ENCODE results near the gene PHYH. TPM values are rescaled to one million over a fixed set of nuclear protein-coding genes. Genes with fewer than 3 reads are reported as not detected.

PHYH gene
- polyA plus RNA-seq, 3 donors, result 5.5 to 19.6 (median 19.5) TPM

DNA sequence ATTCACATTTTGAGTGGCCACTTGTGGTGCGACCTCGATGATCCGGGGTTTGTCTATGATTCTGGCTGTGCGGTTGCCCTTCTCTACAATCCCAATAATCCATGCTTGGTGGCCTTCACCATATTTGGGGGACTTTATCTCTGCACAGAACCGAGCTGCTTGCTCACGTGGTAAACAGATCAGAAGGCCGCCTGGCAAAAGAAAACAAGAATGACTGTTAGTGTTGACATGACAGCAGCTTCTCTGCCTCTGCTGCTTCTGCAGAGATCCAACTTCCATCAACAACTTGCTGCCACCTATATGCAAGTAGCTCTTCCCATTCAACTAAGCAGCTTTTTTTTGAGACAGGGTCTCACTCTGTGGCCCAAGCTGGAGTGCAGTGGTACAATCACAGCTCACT, 19.3 kb upstream of the PHYH start:
- no peaks in the 10 kb centered on the region for H3K9me3 Mint-ChIP-seq
- peaks cover 51 to 62% of the 10 kb centered on the region in 2 donors for H3K36me3 Mint-ChIP-seq

DNA sequence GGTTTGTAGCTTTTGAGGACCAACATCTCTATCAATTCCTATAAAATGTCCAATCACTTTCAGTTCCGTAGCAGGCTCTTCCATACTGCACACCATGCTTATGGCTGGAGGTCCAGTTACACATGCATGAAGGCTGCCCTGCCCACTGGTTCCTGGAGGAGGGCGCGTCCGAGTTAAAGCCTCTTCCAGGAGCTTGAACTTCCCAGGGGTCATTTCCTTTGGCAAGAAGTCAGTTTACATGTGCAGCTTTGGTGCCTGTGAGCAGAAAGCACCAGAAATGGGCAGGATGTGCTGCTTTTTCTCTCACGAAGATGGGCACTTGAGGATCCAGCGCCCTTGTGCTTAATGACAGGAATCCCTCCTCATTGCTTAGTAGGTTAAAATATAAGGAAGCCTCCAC, 17.6 kb upstream of the PHYH start:
- intact Hi-C loops (cut with micrococcal nuclease), result no loop called here
- TF ChIP-seq, protein P1, sequence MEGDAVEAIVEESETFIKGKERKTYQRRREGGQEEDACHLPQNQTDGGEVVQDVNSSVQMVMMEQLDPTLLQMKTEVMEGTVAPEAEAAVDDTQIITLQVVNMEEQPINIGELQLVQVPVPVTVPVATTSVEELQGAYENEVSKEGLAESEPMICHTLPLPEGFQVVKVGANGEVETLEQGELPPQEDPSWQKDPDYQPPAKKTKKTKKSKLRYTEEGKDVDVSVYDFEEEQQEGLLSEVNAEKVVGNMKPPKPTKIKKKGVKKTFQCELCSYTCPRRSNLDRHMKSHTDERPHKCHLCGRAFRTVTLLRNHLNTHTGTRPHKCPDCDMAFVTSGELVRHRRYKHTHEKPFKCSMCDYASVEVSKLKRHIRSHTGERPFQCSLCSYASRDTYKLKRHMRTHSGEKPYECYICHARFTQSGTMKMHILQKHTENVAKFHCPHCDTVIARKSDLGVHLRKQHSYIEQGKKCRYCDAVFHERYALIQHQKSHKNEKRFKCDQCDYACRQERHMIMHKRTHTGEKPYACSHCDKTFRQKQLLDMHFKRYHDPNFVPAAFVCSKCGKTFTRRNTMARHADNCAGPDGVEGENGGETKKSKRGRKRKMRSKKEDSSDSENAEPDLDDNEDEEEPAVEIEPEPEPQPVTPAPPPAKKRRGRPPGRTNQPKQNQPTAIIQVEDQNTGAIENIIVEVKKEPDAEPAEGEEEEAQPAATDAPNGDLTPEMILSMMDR (IDR thresholded peaks at IDR 0.05), result no peak
- no peaks in the 10 kb centered on the region for H3K27me3 ChIP-seq (ENCODE audit: control insufficient read depth in 2 of 2, insufficient read depth in 2 of 2, low read length in 2 of 2)
- H3K9me3 Mint-ChIP-seq, result no peaks in the 10 kb centered on the region
- DNase-seq, result no peak
- no peaks in the 10 kb centered on the region for H3K4me1 ChIP-seq (ENCODE audit: control insufficient read depth in 1 of 2, insufficient read depth in 2 of 2, low read length in 2 of 2)
- no peaks in the 10 kb centered on the region for H3K27me3 Mint-ChIP-seq (ENCODE audit: low read depth in 3 of 3)
- H3K4me3 Mint-ChIP-seq, result no peak overlapping the region
- H3K9ac ChIP-seq (ENCODE audit: insufficient read depth, low read length, poor library complexity, severe bottlenecking), result no peak overlapping the region
- peaks cover 36 to 45% of the 10 kb centered on the region in 2 donors for H3K36me3 Mint-ChIP-seq
- 91% methylated on average over 4 of the region's 6 CpGs for WGBS (ENCODE audit: insufficient coverage)
- no peak overlapping the region for H3K27ac ChIP-seq (ENCODE audit: low read depth in 1 of 2, low read length in 2 of 2)
- H3K4me2 ChIP-seq (replicated peaks; ENCODE audit: extremely low read depth, low read length, poor library complexity, severe bottlenecking), result no peak overlapping the region
- no peaks in the 10 kb centered on the region for H3K9me3 ChIP-seq (replicated peaks in 1 of 2; ENCODE audit: control insufficient read depth in 1 of 2, insufficient read depth in 1 of 2, low read length in 2 of 2)
- H3K36me3 ChIP-seq (replicated peaks in 1 of 2; ENCODE audit: control insufficient read depth in 1 of 2, insufficient read depth in 2 of 2, low read length in 2 of 2), result peaks cover 31 to 43% of the 10 kb centered on the region in 2 donors
- H4K20me1 ChIP-seq (ENCODE audit: insufficient read depth, low read length), result no peaks in the 10 kb centered on the region
- H3K4me1 Mint-ChIP-seq, result no peaks in the 10 kb centered on the region
- H3K27ac Mint-ChIP-seq, result no peak overlapping the region
- no peak overlapping the region for H2AFZ ChIP-seq (ENCODE audit: insufficient read depth, low read depth, low read length, poor library complexity, severe bottlenecking)
- H3K79me2 ChIP-seq (ENCODE audit: insufficient read depth, low read length), result no peaks in the 10 kb centered on the region
- H3K4me3 ChIP-seq (replicated peaks in 1 of 3; ENCODE audit: low read depth in 2 of 3, low read length in 3 of 3), result no peak overlapping the region

More for the DNA sequence above, 19.3 kb upstream of the PHYH start:
- TF ChIP-seq, protein P1 (IDR thresholded peaks at IDR 0.05), result no peak
- H3K4me3 ChIP-seq (replicated peaks in 1 of 3; ENCODE audit: low read depth in 2 of 3, low read length in 3 of 3), result no peak overlapping the region
- Mint-ChIP-seq H3K4me3 (no peak overlapping the region), H3K4me1 (no peaks in the 10 kb centered on the region), H3K27me3 (ENCODE audit: low read depth in 3 of 3) (no peaks in the 10 kb centered on the region), H3K27ac (peak overlapping the region in 1 of 7 donors; percentile 14)
- no peaks in the 10 kb centered on the region for H4K20me1 ChIP-seq (ENCODE audit: insufficient read depth, low read length)
- no peaks in the 10 kb centered on the region for H3K4me1 ChIP-seq (ENCODE audit: control insufficient read depth in 1 of 2, insufficient read depth in 2 of 2, low read length in 2 of 2)
- peaks cover 41 to 58% of the 10 kb centered on the region in 2 donors for H3K36me3 ChIP-seq (replicated peaks in 1 of 2; ENCODE audit: control insufficient read depth in 1 of 2, insufficient read depth in 2 of 2, low read length in 2 of 2)
- H3K9ac ChIP-seq (ENCODE audit: insufficient read depth, low read length, poor library complexity, severe bottlenecking), result no peak overlapping the region
- no peak overlapping the region for H3K27ac ChIP-seq (ENCODE audit: low read depth in 1 of 2, low read length in 2 of 2)
- no peaks in the 10 kb centered on the region for H3K79me2 ChIP-seq (ENCODE audit: insufficient read depth, low read length)
- intact Hi-C loops (cut with micrococcal nuclease), result no loop called here
- no peak for DNase-seq
- H3K9me3 ChIP-seq (replicated peaks in 1 of 2; ENCODE audit: control insufficient read depth in 1 of 2, insufficient read depth in 1 of 2, low read length in 2 of 2), result no peaks in the 10 kb centered on the region
- H3K4me2 ChIP-seq (replicated peaks; ENCODE audit: extremely low read depth, low read length, poor library complexity, severe bottlenecking), result no peak overlapping the region
- H2AFZ ChIP-seq (ENCODE audit: insufficient read depth, low read depth, low read length, poor library complexity, severe bottlenecking), result no peak overlapping the region
- no peaks in the 10 kb centered on the region for H3K27me3 ChIP-seq (ENCODE audit: control insufficient read depth in 2 of 2, insufficient read depth in 2 of 2, low read length in 2 of 2)
- 100% methylated on average over 3 of the region's 7 CpGs for WGBS (ENCODE audit: insufficient coverage)

Measured in CD14-positive monocyte (primary cell).